ENCODE measurements around the gene KCNK7.

DNA sequence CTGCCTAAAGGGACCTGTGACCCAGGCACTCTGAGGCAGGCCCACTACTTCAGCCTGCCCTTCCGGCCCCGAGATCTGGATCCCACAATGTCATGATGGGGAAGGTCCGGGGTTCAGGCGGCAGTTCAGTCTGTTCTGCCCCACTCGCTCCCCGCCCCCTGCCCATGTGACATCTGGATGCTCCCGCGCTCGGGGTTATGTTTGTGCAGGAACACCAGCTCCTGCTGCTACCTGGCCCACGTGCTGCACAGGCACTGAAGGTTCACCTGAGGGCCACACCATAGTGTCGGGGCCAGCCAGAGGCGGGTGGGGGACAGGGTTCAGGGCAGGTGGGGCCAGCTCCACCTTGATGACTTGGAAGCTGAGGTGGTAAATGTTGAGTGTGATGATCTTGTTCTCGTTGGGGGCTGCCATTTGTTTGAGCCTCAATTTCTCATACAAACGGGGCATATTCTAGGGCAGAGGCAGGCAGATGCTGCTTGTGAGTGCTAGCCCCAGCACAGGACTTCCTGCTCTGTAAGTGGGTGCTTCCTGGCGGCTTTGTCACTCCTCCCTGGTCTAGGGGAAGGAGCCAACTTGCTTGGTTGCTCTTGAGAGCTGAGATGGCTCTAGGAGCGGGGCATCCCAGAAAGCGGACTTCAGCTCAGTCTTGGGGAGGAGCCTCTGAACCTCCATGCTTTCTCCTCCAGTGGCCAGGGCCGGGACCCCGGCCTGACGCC, 37.9 kb upstream of the KCNK7 start:
- TF ChIP-seq, protein P1, sequence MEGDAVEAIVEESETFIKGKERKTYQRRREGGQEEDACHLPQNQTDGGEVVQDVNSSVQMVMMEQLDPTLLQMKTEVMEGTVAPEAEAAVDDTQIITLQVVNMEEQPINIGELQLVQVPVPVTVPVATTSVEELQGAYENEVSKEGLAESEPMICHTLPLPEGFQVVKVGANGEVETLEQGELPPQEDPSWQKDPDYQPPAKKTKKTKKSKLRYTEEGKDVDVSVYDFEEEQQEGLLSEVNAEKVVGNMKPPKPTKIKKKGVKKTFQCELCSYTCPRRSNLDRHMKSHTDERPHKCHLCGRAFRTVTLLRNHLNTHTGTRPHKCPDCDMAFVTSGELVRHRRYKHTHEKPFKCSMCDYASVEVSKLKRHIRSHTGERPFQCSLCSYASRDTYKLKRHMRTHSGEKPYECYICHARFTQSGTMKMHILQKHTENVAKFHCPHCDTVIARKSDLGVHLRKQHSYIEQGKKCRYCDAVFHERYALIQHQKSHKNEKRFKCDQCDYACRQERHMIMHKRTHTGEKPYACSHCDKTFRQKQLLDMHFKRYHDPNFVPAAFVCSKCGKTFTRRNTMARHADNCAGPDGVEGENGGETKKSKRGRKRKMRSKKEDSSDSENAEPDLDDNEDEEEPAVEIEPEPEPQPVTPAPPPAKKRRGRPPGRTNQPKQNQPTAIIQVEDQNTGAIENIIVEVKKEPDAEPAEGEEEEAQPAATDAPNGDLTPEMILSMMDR (IDR thresholded peaks at IDR 0.05) = no peak
- no peak for TF ChIP-seq POLR2A (IDR thresholded peaks at IDR 0.05)

Data from body of pancreas (tissue), 4 donors.